ENCODE results near the gene TPST2.

- no peak for TF ChIP-seq CTCF (IDR thresholded peaks at IDR 0.05; ENCODE audit: low read depth, low read length)
- TF ChIP-seq EZH2phosphoT487 (IDR thresholded peaks at IDR 0.05; ENCODE audit: low read depth): no peak
These were observed 93.5 kb downstream of the TPST2 start for GRCh38 chr22:26496456-26496855.
